Upper lobe of left lung (tissue), 4 donors: ENCODE results near the gene TNFSF11.
A peak's percentile ranks its signal among the peaks of the same experiment; 100 is the strongest.

ENCODE experiments used
- CTCF ChIP-seq, 6 experiments: fragments of 450-650 bp in 4 of 6; fragments of 200-600 bp in 2 of 6; sonication (generic) in 2 of 6; IDR thresholded peaks; one replicate each; pipeline ENCODE4 v1.5.1; 2016 to 2019; ENCODE audit warnings: antibody characterized with exemption in 6 of 6
- POLR2A ChIP-seq, 4 donors: fragments of 450-650 bp; IDR thresholded peaks; one replicate each; pipeline ENCODE4 v1.5.1; 2016 to 2017; ENCODE audit warnings: antibody characterized with exemption in 4 of 4, mild to moderate bottlenecking in 2 of 4
- POLR2AphosphoS5 ChIP-seq, 2 donors: sonication (generic); formaldehyde crosslinking; IDR thresholded peaks; one replicate each; pipeline ENCODE4 v1.5.1; 2017; ENCODE audit warnings: antibody characterized with exemption in 2 of 2

- peak in 1 of 6 experiments; percentile 31 for TF ChIP-seq CTCF (IDR thresholded peaks at IDR 0.05)
- no peak for TF ChIP-seq POLR2AphosphoS5 (IDR thresholded peaks at IDR 0.05)
- TF ChIP-seq POLR2A (IDR thresholded peaks at IDR 0.05) = no peak
These were observed 21.3 kb downstream of the TNFSF11 start for GRCh38 chr13:42595253-42595571.
